ENCODE results near the gene PRKCE.

GRCh38 chr2:45892757-45893156, 241.3 kb downstream of the PRKCE start:
- TF ChIP-seq GATA2 (IDR thresholded peaks at IDR 0.05; ENCODE audit: low read depth, low read length), result no peak
- TF ChIP-seq GATA3 (IDR thresholded peaks at IDR 0.05; ENCODE audit: low read depth, low read length), result no peak
